ENCODE results near the gene FBXL12.
"Not testable (repeated sequence)": the region's sequence is repeated elsewhere in the genome, so short reads cannot be mapped to it uniquely, and the experiment has no call there.

FBXL12 gene

DNA sequence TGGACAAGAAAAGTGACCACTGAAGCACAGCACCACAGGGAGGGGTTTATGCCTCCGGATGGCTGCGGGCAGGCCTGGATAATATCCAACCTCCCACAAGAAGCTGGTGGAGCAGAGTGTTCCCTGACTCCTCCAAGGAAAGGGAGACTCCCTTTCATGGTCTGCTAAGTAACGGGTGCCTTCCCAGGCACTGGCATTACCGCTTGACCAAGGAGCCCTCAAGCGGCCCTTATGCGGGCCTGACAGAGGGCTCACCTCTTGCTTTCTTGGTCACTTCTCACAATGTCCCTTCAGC, 27.9 kb downstream of the FBXL12 start:
- not testable (repeated sequence) for H3K27me3 Mint-ChIP-seq; H3K36me3 Mint-ChIP-seq (ENCODE audit: low read depth); H3K9me3 Mint-ChIP-seq
- Mint-ChIP-seq H3K4me1 (ENCODE audit: low read depth) (peaks cover 28% of the 10 kb centered on the region), H3K4me3 (peak overlapping the region; percentile 79), H3K27ac (peak overlapping the region; percentile 36)

DNA sequence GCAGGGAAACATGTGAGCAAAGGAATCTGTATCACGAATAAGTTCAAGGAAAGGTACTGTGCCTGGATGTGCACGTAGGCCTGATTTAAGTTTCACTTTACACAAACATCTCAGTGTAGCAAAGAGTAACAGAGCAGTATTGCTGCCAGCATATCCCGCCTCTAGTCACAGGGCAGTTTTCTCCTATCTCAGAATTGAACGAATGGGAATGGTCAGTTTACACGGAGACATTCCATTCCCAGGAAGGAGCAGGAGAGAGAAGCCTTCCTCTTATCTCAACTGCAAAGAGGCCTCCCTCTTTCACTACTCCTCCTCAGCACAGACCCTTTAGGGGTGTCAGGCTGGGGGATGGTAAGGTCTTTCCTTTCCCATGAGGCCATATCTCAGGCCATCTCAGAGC, 29.3 kb downstream of the FBXL12 start:
- H3K4me1 Mint-ChIP-seq (ENCODE audit: low read depth): peaks cover 36% of the 10 kb centered on the region
- H3K27me3 Mint-ChIP-seq; H3K36me3 Mint-ChIP-seq (ENCODE audit: low read depth); H3K4me3 Mint-ChIP-seq; H3K27ac Mint-ChIP-seq; H3K9me3 Mint-ChIP-seq: not testable (repeated sequence)

DNA sequence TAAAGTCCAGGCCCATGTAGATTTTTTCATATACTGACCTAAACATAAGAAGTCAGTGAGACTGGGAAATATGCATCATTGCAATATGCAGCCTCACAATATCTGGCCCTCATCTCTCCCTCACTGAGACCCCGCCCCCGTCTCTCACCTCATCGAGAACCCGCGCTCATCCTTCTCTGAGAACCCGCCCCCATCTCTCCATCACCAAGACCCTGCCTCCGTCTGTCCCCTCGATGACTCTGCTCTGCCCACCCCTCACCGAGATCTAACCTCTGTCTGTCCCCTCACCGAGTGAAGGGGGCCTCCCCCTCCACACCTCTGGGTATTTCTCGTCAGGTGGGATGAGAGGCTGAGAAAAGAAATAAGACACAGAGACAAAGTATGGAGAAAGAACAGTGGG, 29.8 kb downstream of the FBXL12 start:
- H3K9me3 Mint-ChIP-seq: no peaks in the 10 kb centered on the region
- no peaks in the 10 kb centered on the region for H3K27me3 Mint-ChIP-seq
- H3K36me3 Mint-ChIP-seq (ENCODE audit: low read depth): no peaks in the 10 kb centered on the region
- H3K27ac Mint-ChIP-seq: no peak overlapping the region
- peaks cover 41% of the 10 kb centered on the region for H3K4me1 Mint-ChIP-seq (ENCODE audit: low read depth)
- no peak overlapping the region for H3K4me3 Mint-ChIP-seq

DNA sequence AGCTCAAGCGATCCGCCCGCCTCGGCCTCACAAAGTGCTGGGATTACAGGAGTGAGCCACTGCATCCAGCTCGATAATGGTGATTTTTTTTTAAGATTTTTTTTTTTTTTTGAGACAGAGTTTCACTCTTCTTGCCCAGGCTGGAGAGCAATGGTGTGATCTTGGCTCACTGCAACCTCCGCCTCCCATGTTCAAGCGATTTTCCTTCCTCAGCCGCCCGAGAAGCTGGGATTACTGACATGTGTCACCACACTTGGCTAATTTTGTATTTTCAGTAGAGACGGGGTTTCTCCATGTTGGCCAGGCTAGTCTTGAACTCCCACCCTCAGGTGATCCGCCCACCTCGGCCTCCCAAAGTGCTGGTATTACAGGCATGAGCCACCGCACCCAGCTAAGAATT, 30.3 kb downstream of the FBXL12 start:
- peaks cover 45% of the 10 kb centered on the region for H3K4me1 Mint-ChIP-seq (ENCODE audit: low read depth)
- H3K36me3 Mint-ChIP-seq (ENCODE audit: low read depth); H3K27me3 Mint-ChIP-seq; H3K9me3 Mint-ChIP-seq; H3K4me3 Mint-ChIP-seq; H3K27ac Mint-ChIP-seq: not testable (repeated sequence)

DNA sequence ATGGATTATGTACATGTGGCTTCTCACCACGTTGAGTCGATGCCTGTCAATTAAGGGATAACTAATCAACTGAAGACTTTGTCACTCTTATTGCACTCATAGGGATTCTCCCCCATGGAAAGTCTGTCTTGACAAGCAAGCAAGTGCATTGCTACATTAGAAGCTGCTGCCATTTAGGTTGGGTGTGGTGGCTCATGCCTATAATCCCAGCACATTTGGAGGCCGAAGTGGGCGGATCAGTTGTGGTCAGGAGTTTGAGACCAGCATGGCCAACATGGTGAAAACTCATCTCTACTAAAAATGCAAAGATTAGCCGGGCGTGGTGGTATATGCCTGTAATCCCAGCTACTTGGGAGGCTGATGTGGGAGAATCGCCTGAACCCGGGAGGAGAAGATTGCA, 32.1 kb downstream of the FBXL12 start:
- Mint-ChIP-seq H3K27ac (no peak overlapping the region), H3K4me1 (ENCODE audit: low read depth) (peaks cover 45% of the 10 kb centered on the region), H3K27me3 (no peaks in the 10 kb centered on the region), H3K4me3 (peak overlapping the region; percentile 88), H3K36me3 (ENCODE audit: low read depth) (no peaks in the 10 kb centered on the region), H3K9me3 (peaks cover 4% of the 10 kb centered on the region)

DNA sequence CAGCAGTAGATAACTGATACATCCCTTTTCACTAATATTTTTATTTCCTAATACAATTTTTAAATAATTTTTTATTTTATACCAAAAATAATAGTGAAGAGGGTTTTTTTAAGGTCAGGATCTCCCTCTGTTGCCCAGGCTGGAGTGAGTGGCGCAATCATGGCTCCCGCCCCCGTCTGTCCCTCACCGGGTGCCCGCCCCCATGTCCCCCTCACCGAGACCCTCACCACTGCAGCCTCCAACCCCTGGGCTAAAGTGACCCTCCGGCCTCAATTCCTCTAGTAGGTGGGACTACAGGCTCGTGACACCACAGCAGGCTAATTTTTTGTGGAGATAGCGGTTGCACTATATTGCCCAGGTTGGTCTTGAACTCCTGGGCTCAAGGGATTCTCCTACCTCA, 32.5 kb downstream of the FBXL12 start:
- H3K27ac Mint-ChIP-seq: peak overlapping the region; percentile 83
- no peaks in the 10 kb centered on the region for H3K27me3 Mint-ChIP-seq
- peak overlapping the region; percentile 88 for H3K4me3 Mint-ChIP-seq
- H3K36me3 Mint-ChIP-seq (ENCODE audit: low read depth): no peaks in the 10 kb centered on the region
- H3K9me3 Mint-ChIP-seq: peaks cover 4% of the 10 kb centered on the region
- H3K4me1 Mint-ChIP-seq (ENCODE audit: low read depth): peaks cover 42% of the 10 kb centered on the region

DNA sequence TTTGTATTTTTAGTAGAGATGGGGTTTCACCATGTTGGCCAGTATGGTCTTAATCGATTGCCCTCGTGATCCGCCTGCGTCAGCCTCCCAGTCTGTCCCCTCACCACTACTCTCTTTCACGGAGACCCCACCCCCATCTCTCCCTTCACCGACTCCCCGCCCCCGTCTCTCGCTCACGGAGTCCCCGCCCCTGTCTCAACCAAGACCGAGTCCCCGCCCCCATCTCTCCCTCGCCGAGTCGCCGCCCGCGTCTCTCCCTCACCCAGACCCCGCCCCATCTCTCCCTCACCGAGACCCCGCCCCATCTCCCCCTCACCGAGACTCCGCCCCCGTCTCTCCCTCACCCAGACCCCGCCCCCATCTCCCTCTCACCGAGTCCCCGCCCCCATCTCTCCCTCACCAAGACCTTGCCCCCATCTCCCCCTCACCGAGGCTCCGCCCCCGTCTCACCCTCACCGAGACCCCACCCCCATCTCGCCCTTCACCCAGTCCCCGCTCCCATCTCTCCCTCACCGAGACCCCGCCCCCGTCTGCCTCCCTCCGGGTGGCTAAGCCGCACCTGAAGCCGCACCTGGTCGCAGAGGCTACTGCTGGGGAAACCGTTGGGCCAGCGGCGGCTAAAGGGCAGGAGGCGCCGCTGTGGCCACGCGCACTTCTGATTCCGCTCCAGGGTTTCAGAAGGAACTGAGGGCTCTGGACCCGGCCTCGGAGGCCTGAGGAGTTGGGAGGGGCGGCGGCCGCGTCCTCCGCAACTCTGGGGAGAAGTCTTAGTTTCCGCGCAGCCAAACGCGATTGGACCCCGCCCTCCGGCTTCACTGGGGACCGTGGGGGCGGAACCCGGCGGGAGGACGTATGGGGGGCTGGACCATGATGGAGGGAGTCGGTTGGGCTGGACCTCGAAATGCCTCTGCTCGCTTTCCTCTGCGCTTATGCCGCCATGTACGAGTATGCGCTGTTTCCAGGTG, 33.2 kb downstream of the FBXL12 start:
- Mint-ChIP-seq H3K4me1 (ENCODE audit: low read depth) (peaks cover 38% of the 10 kb centered on the region), H3K27me3 (no peaks in the 10 kb centered on the region), H3K27ac (peak overlapping the region; percentile 92), H3K9me3 (peaks cover 4% of the 10 kb centered on the region), H3K4me3 (peak overlapping the region; percentile 88), H3K36me3 (ENCODE audit: low read depth) (no peaks in the 10 kb centered on the region)

DNA sequence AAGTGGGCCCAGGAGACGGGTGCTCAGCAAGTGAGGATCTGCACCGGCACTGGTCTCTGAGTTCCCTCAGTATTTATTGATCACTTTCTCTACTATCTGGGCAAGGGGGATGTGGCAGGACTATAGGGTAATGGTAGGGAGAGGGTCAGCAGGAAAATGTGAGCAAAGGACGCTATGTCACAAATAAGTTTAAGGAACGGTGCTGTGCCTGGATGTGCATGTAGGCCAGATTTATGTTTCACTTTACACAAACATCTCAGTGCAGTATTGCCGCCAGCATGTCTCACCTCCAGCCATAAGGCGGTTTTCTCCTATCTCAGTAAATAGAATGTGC, 34.7 kb downstream of the FBXL12 start:
- H3K4me3 Mint-ChIP-seq; H3K36me3 Mint-ChIP-seq (ENCODE audit: low read depth); H3K9me3 Mint-ChIP-seq; H3K27me3 Mint-ChIP-seq: not testable (repeated sequence)
- H3K27ac Mint-ChIP-seq: peak overlapping the region; percentile 92
- H3K4me1 Mint-ChIP-seq (ENCODE audit: low read depth): peaks cover 33% of the 10 kb centered on the region

DNA sequence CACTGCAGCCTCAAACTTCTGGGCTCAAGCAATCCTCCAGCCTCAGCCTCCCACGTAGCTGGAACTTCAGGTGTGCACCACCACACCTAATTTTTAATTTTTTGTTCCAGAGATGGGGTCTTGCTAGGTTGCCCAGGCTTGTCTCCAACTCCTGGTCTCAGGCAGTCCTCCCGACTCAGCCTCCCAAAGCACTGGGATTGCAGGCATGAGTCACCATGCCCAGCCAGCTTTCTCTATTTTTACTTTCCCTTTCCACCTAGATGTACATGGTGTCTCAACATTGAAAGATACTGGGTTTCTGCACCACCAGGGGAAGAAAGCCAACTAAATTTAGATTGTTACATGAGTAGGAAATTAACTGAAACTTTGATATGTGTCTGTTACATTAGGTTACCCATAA, 36.5 kb downstream of the FBXL12 start:
- Mint-ChIP-seq H3K36me3 (ENCODE audit: low read depth) (no peaks in the 10 kb centered on the region), H3K4me3 (no peak overlapping the region), H3K27me3 (no peaks in the 10 kb centered on the region), H3K27ac (no peak overlapping the region), H3K9me3 (peaks cover 11% of the 10 kb centered on the region), H3K4me1 (ENCODE audit: low read depth) (peaks cover 33% of the 10 kb centered on the region)

DNA sequence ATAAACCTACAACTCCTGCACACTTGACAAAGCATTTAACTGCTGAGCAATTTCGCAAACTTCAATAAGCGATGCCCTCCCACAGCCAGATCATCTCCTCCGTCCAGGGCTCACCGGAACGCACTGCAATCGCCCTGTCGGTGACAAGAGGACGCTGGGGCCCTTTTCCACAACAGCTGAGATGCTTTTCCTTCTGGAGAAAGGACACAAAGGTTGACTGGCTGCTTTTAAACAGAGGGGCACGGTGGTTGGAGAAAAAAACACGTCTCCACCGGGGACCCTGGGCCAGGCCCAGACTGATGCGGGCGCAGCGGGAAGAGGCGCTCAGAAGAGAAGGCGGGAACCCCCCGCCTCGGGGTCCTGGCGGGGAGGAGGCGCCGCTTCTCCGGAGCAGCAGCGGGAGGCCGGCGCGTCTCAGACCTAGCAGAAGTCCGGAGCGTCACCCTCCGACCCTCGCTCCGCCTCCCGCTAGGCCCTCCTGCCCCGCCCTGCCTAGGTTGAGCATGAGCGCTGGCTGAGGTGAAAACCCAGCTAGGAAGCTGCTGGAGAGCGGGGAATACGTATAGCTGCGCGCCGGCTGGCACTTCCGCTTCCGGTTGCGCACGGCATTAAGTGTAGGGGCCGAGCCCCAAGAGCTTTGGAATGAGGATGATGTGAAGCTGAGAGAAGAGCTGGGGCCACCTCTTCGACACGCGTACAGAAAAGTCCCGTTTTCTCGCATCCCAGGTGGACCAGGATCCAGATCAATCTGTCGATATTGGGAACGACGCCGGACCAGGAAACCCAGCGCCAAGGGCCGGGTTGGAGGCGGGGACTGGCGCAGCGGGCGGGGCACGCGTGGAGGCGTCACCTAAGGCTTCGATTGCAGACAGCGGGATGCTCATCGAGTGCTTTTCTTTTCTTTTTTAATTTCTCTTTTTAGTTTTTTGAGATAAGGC, 50.4 kb downstream of the FBXL12 start, which contains the start of gene ZNF846:
Gene ZNF846, minus strand, starts transcription at position 564 of the 938 bp plus-strand sequence. CDS start 3,788 bp downstream, outside the sequence.
- Mint-ChIP-seq H3K4me3 (peak within 1 kb of the TSS; percentile 97), H3K4me1 (ENCODE audit: low read depth) (peaks cover 11% of the 10 kb centered on the region), H3K27me3 (no peaks in the 10 kb centered on the region), H3K36me3 (ENCODE audit: low read depth) (peaks cover 23% of the 10 kb centered on the region), H3K27ac (peak within 1 kb of the TSS; percentile 97), H3K9me3 (peaks cover 10% of the 10 kb centered on the region)
